NB4 (cell line): Measurements from ENCODE around the gene HTD2.

Experiments
- CTCF ChIP-seq: IDR thresholded peaks from one replicate; pipeline ENCODE4 v1.5.1; 2012; ENCODE audit warnings: low read depth, low read length
- MYC ChIP-seq: IDR thresholded peaks from 2 replicates; pipeline ENCODE4 v1.6.1; 2011; ENCODE audit warnings: low read depth, low read length
- POLR2A ChIP-seq: IDR thresholded peaks from 2 replicates; pipeline ENCODE4 v1.6.1; 2011; ENCODE audit warnings: mild to moderate bottlenecking; ENCODE audit not compliant: insufficient read length; ENCODE audit errors: extremely low read depth

- TF ChIP-seq CTCF (no peak), POLR2A (no peak), MYC (no peak)
Observed at GRCh38 chr3:58355179-58355578, 48.9 kb downstream of the HTD2 start.
